Psoas muscle (tissue), 8 donors: Measurements from ENCODE around the gene RNF213. TPM values are rescaled to one million over a fixed set of nuclear protein-coding genes. Genes with fewer than 3 reads are reported as not detected.

Experiments
- ATAC-seq, 4 donors: fragments of 200-7000 bp; cut with Tn5 transposase; one replicate each; pipeline ENCODE4 v1.9.1; 2020; ENCODE audit warnings: moderate library complexity in 3 of 4, mild to moderate bottlenecking in 2 of 4
- DNase-seq, 2 donors: peaks; one replicate each; pipeline ENCODE4 v3.0.0-alpha.2; 2020
- H3K27ac ChIP-seq: fragments of 200-600 bp; one replicate; pipeline ENCODE4 v1.8.0; 2022
- H3K27me3 ChIP-seq, 3 donors: fragments of 200-600 bp in 1 of 3; one replicate each; pipeline versions ENCODE4 v1.6.1 to v1.8.0; 2013 to 2022; ENCODE audit warnings: low read length in 2 of 3, mild to moderate bottlenecking in 2 of 3, moderate library complexity in 1 of 3; ENCODE audit not compliant: insufficient read depth in 3 of 3
- H3K36me3 ChIP-seq, 2 donors: fragments of 200-600 bp in 1 of 2; one replicate each; pipeline versions ENCODE4 v1.6.1 to v1.8.0; 2013 to 2022; ENCODE audit warnings: low read depth in 1 of 2, mild to moderate bottlenecking in 1 of 2, moderate library complexity in 1 of 2; ENCODE audit not compliant: insufficient read depth in 1 of 2
- H3K4me1 ChIP-seq: fragments of 200-600 bp; one replicate; pipeline ENCODE4 v1.8.0; 2022
- H3K4me3 ChIP-seq: fragments of 200-600 bp; one replicate; pipeline ENCODE4 v1.8.0; 2022; ENCODE audit warnings: mild to moderate bottlenecking
- H3K9me3 ChIP-seq: fragments of 200-600 bp; one replicate; pipeline ENCODE4 v1.8.0; 2022
- WGBS, 3 donors: extraction: QIAGEN DNeasy Blood & Tissue Kit; methylation state at CpG; one replicate each; pipeline versions ENCODE4 v1.1.6 to v1.1.7; 2013; 5-methylcytosine and 5-hydroxymethylcytosine counted together
- intact Hi-C, 2 donors: fragments of 100-400 bp; cut with DNase I; formaldehyde crosslinking; loops; one replicate each; pipeline versions ENCODE4 v1.11.0 to v1.14.2; 2022
- polyA plus RNA-seq, 3 donors: library from polyadenylated mRNA; stranded (reverse); fragments of 200-250 nt; gene quantifications; one replicate each; pipeline ENCODE4 v1.2.3, GENCODE V29; 2013
- total RNA-seq, 4 donors: library from RNA; stranded (reverse); fragmentation: NEBNext Ultra II Directional in 2 of 4; extraction: Animal tissue kit (Norgen Biotek cat#: 25700) in 2 of 4; gene quantifications; one replicate each; pipeline versions ENCODE4 v1.2.1 to v1.2.4, GENCODE V29; 2021 to 2023
- TF ChIP-seq, protein P1 (sequence below): fragments of 200-600 bp; IDR thresholded peaks from one replicate; pipeline ENCODE4 v1.8.0; 2022; ENCODE audit warnings: antibody characterized with exemption
- donor health status: healthy with polysubstance abuse.
- donor health status: DM: no; HTN: no; CAD: no; lungs with moderate emphysema.
- donor health status: Bipolar disorder and iron deficiency.
- donor health status: healthy.
- donor health status: DM: yes; HTN: yes; CAD: no.
- donor health status: DM: no; HTN: no; CAD: no.
- donor health status: DM: no; HTN: no; CAD: no.
- donor health status: DM: yes; HTN: yes; CAD: no.

Gene RNF213
- total and polyA plus RNA-seq, 7 donors, result 10.2 to 42.0 (median 33.7) TPM

DNA sequence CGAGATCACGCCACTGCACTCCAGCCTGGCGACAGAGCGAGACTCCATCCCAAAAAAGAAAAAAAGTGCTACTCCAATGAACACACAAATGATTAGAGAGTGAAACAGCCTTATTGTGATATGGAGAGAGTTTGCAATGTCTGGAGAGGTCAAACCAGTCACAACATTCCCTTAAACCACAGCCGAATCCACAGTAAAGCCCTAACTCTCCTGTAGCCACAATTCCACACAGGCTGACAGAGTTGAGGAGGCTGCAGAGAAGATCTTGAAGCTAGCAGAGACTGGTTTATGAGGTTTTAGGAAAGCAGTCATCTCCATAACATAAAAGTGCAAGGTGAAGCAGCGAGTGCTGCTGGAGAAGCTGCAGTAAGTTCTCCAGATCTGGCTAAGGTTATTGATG is 6.7 kb downstream of the RNF213 start:
- WGBS, 3 donors, result 98% methylated on average over 6 of the region's 6 CpGs
- TF ChIP-seq, protein P1, sequence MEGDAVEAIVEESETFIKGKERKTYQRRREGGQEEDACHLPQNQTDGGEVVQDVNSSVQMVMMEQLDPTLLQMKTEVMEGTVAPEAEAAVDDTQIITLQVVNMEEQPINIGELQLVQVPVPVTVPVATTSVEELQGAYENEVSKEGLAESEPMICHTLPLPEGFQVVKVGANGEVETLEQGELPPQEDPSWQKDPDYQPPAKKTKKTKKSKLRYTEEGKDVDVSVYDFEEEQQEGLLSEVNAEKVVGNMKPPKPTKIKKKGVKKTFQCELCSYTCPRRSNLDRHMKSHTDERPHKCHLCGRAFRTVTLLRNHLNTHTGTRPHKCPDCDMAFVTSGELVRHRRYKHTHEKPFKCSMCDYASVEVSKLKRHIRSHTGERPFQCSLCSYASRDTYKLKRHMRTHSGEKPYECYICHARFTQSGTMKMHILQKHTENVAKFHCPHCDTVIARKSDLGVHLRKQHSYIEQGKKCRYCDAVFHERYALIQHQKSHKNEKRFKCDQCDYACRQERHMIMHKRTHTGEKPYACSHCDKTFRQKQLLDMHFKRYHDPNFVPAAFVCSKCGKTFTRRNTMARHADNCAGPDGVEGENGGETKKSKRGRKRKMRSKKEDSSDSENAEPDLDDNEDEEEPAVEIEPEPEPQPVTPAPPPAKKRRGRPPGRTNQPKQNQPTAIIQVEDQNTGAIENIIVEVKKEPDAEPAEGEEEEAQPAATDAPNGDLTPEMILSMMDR, result no peak

DNA sequence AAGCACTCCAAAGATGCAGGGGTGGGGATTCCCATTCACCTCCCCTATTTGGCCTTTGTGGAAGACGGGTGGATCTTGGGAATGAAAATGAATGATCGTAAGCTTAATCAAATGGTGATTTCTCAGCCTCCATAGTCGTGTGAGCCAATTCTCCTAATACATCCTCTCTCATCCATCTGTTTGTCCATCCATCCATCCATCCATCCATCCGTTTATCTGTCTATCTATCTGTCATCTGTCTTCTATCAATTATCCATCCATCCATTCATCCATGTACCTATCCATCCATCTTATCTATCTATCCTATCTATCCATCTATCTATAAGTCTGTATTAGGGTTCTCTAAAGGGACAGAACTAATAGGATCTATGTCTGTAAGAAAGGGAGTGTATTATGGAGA is 7.8 kb downstream of the RNF213 start:
- peaks cover 0 to 61% of the 10 kb centered on the region in 2 donors for H3K36me3 ChIP-seq
- DNase-seq (no peak), ATAC-seq (no peak)
- no peaks in the 10 kb centered on the region for H3K9me3 ChIP-seq
- no peaks in the 10 kb centered on the region for H3K27me3 ChIP-seq
- no peak overlapping the region for H3K4me3 ChIP-seq
- H3K4me1 ChIP-seq, result peaks cover 7% of the 10 kb centered on the region
- TF ChIP-seq, protein P1, result no peak
- 84 to 94% (median 88%) methylated on average over 4 of the region's 4 CpGs for WGBS, 3 donors
- H3K27ac ChIP-seq, result no peak overlapping the region
- intact Hi-C loops, result no loop called here

More for the DNA sequence above, 6.7 kb downstream of the RNF213 start:
- H3K27me3 ChIP-seq, result no peaks in the 10 kb centered on the region
- peaks cover 16% of the 10 kb centered on the region for H3K4me1 ChIP-seq
- intact Hi-C loops, result no loop called here
- DNase-seq (no peak), ATAC-seq (no peak)
- no peak overlapping the region for H3K27ac ChIP-seq
- no peak overlapping the region for H3K4me3 ChIP-seq
- H3K9me3 ChIP-seq, result no peaks in the 10 kb centered on the region
- H3K36me3 ChIP-seq, result peaks cover 0 to 57% of the 10 kb centered on the region in 2 donors

- no peaks in the 10 kb centered on the region for H3K27me3 ChIP-seq
- WGBS, 3 donors, result 92 to 97% (median 93%) methylated on average over 2 of the region's 2 CpGs
- TF ChIP-seq, protein P1, result no peak
- peaks cover 0 to 69% of the 10 kb centered on the region in 2 donors for H3K36me3 ChIP-seq
- H3K4me1 ChIP-seq, result no peaks in the 10 kb centered on the region
- H3K4me3 ChIP-seq, result no peak overlapping the region
- no peak for DNase-seq
- H3K27ac ChIP-seq, result no peak overlapping the region
- intact Hi-C loops, result no loop called here
- no peak for ATAC-seq
- H3K9me3 ChIP-seq, result no peaks in the 10 kb centered on the region
Observed at GRCh38 chr17:80269405-80269807, 8.8 kb downstream of the RNF213 start.

DNA sequence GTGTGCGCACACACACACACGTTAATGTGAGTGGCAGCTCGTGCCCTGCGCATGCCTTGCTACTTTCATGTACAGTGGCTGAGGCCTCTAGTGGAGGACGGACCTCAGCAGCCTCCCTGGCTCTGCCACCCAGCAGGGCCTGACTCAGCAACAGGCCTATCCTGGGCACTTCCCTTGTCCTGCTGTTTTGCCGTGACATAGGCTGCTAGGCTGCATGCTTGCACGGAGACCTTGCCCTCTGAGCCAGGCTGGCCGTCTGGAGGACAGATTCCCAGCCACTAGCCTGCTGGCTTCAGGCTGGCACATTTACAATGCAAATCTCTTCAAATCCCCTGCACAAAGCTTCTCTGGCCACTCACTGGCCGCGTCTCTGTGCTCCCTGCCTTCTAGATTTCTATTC is 9.5 kb downstream of the RNF213 start:
- Histone ChIP-seq H3K4me1 (no peaks in the 10 kb centered on the region), H3K27me3 (no peaks in the 10 kb centered on the region), H3K9me3 (no peaks in the 10 kb centered on the region), H3K4me3 (no peak overlapping the region), H3K27ac (no peak overlapping the region), H3K36me3 (peaks cover 0 to 64% of the 10 kb centered on the region in 2 donors)
- ATAC-seq (peak in 1 of 4 donors; percentile 27), DNase-seq (no peak)
- TF ChIP-seq, protein P1, result no peak
- 80 to 81% (median 80%) methylated on average over 10 of the region's 10 CpGs for WGBS, 3 donors
- intact Hi-C loops, result no loop called here

GRCh38 chr17:80270836-80271235 is 10.2 kb downstream of the RNF213 start:
- intact Hi-C loops, result no loop called here
- H3K4me1 ChIP-seq, result no peaks in the 10 kb centered on the region
- no peaks in the 10 kb centered on the region for H3K9me3 ChIP-seq
- DNase-seq (no peak), ATAC-seq (peak; percentile 44 to 65 (median 56))
- no peak overlapping the region for H3K27ac ChIP-seq
- no peak overlapping the region for H3K4me3 ChIP-seq
- no peaks in the 10 kb centered on the region for H3K27me3 ChIP-seq
- TF ChIP-seq, protein P1, result no peak
- WGBS, 3 donors, result 82 to 84% (median 83%) methylated on average over 4 of the region's 4 CpGs
- peaks cover 0 to 56% of the 10 kb centered on the region in 2 donors for H3K36me3 ChIP-seq
